Heart right ventricle (tissue), 16 donors: ENCODE measurements around the gene ZFHX2. TPM values are rescaled to one million over a fixed set of nuclear protein-coding genes. Genes with fewer than 3 reads are reported as not detected.
"Not testable (repeated sequence)": the region's sequence is repeated elsewhere in the genome, so short reads cannot be mapped to it uniquely, and the experiment has no call there.

Experiments
- ATAC-seq, 8 donors: fragments of 200-7000 bp; cut with Tn5 transposase; one replicate each; pipeline ENCODE4 v1.9.1; 2020; ENCODE audit warnings: mild to moderate bottlenecking in 8 of 8, moderate library complexity in 8 of 8, moderate number of reproducible peaks in 1 of 8
- DNase-seq, 2 donors: peaks; one replicate each; pipeline ENCODE4 v3.0.0-alpha.2; 2020
- H3K27ac ChIP-seq, 10 donors: fragments of 200-600 bp; sonication (generic) in 2 of 10; one replicate each; pipeline versions ENCODE4 v1.5.0 to v1.8.0; 2020 to 2022; ENCODE audit warnings: mild to moderate bottlenecking in 3 of 10
- H3K27me3 ChIP-seq, 7 donors: fragments of 200-600 bp; one replicate each; pipeline ENCODE4 v1.8.0; 2021 to 2022; ENCODE audit warnings: mild to moderate bottlenecking in 2 of 7
- H3K36me3 ChIP-seq, 9 donors: fragments of 200-600 bp; sonication (generic) in 1 of 9; one replicate each; pipeline versions ENCODE4 v1.5.0 to v1.8.0; 2020 to 2022; ENCODE audit warnings: mild to moderate bottlenecking in 2 of 9
- H3K4me1 ChIP-seq, 9 donors: fragments of 200-600 bp; sonication (generic) in 1 of 9; one replicate each; pipeline versions ENCODE4 v1.5.0 to v1.8.0; 2020 to 2022; ENCODE audit warnings: mild to moderate bottlenecking in 4 of 9
- H3K4me3 ChIP-seq, 10 donors: fragments of 200-600 bp; sonication (generic) in 2 of 10; one replicate each; pipeline versions ENCODE4 v1.5.0 to v1.8.0; 2020 to 2022; ENCODE audit warnings: mild to moderate bottlenecking in 7 of 10, moderate library complexity in 2 of 10
- H3K9me3 ChIP-seq, 11 donors: fragments of 200-600 bp in 10 of 11; sonication (generic) in 2 of 11; one replicate each; pipeline versions ENCODE4 v1.5.0 to v1.8.0; 2013 to 2022; ENCODE audit warnings: mild to moderate bottlenecking in 2 of 11, control low read depth in 1 of 11, moderate library complexity in 1 of 11
- CTCF ChIP-seq, 9 donors: fragments of 200-600 bp; sonication (generic) in 2 of 9; IDR thresholded peaks; one replicate each; pipeline versions ENCODE4 v1.5.0 to v1.8.0; 2021 to 2022; ENCODE audit warnings: antibody characterized with exemption in 9 of 9, mild to moderate bottlenecking in 5 of 9, moderate library complexity in 1 of 9
- WGBS, 2 donors: extraction: QIAGEN DNeasy Blood & Tissue Kit; methylation state at CpG; one replicate each; pipeline ENCODE4 v1.1.7; 2013; ENCODE audit warnings: inconsistent platforms in 1 of 2; 5-methylcytosine and 5-hydroxymethylcytosine counted together
- intact Hi-C, 10 donors: fragments of 100-400 bp; cut with DNase I; formaldehyde crosslinking; loops; one replicate each; pipeline versions ENCODE4 v1.11.1 to v1.14.2; 2022
- polyA plus RNA-seq, 2 donors: library from polyadenylated mRNA; stranded (reverse); fragments of 200-250 nt; gene quantifications; one replicate each; pipeline ENCODE4 v1.2.3, GENCODE V29; 2013
- total RNA-seq, 10 donors: library from RNA; stranded (reverse); fragmentation: NEBNext Ultra II Directional in 3 of 10; extraction: Animal tissue kit (Norgen Biotek cat#: 25700) in 3 of 10; gene quantifications; one replicate each; pipeline versions ENCODE4 v1.2.1 to v1.2.4, GENCODE V29; 2021 to 2023
- donor health status: Arrhythmogenic right ventricular cardiomyopathy.
- donor health status: ischemic (EF 13 %, LVEDD 7.1; RV severe dilation, severe dysfunction).
- donor health status: healthy with polysubstance abuse.
- donor health status: DM: no; HTN: yes; CAD: no.
- donor health status: DM: no; HTN: no; CAD: no.
- donor health status: ischemic (EF 25% LVEDD 6.9; RV normal size, moderate dysfunction).
- donor health status: ischemic (EF 25% LVEDD 5.7; RV mildly dilated, moderate dysfunction).
- donor health status: healthy.
- donor health status: DM: yes; HTN: yes; CAD: no.
- donor health status: Ischemic cardiomyopathy.
- donor health status: ischemic (EF 35%, LVEDD 5.7; RV mildly dilated, moderate dysfunction).
- donor health status: nonischemic (EF 11% LVEDD 7.7; RV severe dilation, severe dysfunction).
- donor health status: DM: yes; HTN: yes; CAD: no.
- donor health status: PGD.
- donor health status: ischemic (EF 29% LVEDD 5.4; RV normal size, mild dysfunction).
- donor health status: nonischemic (EF 23%, LVEDD 6.1; RV moderate dilation, normal function).

ZFHX2 gene
- total and polyA plus RNA-seq, 12 donors: 0.25 to 1.9 (median 0.97) TPM

- no peak overlapping the region for H3K27ac ChIP-seq
- ATAC-seq (peak in 7 of 8 donors; percentile 31 to 75 (median 57)), DNase-seq (no peak)
- no peaks in the 10 kb centered on the region for H3K36me3 ChIP-seq
- no peak overlapping the region for H3K4me3 ChIP-seq
- intact Hi-C loops: loop anchor here in 3 of 10 donors (5.0 to 10.0 kb wide), 2 partner anchors 55 to 62 kb away; no protein-coding TSS in a partner anchor
- H3K4me1 ChIP-seq: peaks cover 0 to 11% (median under 1%) of the 10 kb centered on the region in 9 donors
- H3K9me3 ChIP-seq: no peaks in the 10 kb centered on the region
- no peaks in the 10 kb centered on the region for H3K27me3 ChIP-seq
- TF ChIP-seq CTCF (IDR thresholded peaks at IDR 0.05): peak; percentile 43 to 80 (median 71)
- WGBS, 2 donors: 35 to 37% methylated on average over 10 of the region's 10 CpGs
Observed at GRCh38 chr14:23539248-23540140, 12.1 kb downstream of the ZFHX2 start.

GRCh38 chr14:23538785-23539184, 12.8 kb downstream of the ZFHX2 start:
- TF ChIP-seq CTCF (IDR thresholded peaks at IDR 0.05): no peak
- 38 to 47% methylated on average over 7 of the region's 7 CpGs for WGBS, 2 donors

GRCh38 chr14:23538050-23538718, 13.4 kb downstream of the ZFHX2 start:
- no peak for TF ChIP-seq CTCF (IDR thresholded peaks at IDR 0.05)
- DNase-seq: no peak
- H3K9me3 ChIP-seq: no peaks in the 10 kb centered on the region
- no peaks in the 10 kb centered on the region for H3K27me3 ChIP-seq
- no peak for ATAC-seq
- H3K4me1 ChIP-seq: peaks cover 0 to 9% (median 0%) of the 10 kb centered on the region in 9 donors
- WGBS, 2 donors: 61 to 65% methylated on average over 10 of the region's 10 CpGs
- no peak overlapping the region for H3K27ac ChIP-seq
- no peak overlapping the region for H3K4me3 ChIP-seq
- H3K36me3 ChIP-seq: no peaks in the 10 kb centered on the region
- intact Hi-C loops: loop anchor here in 2 of 10 donors (10.0 kb wide), 1 partner anchor 53 kb away; no protein-coding TSS in a partner anchor

More at GRCh38 chr14:23538785-23539184, 12.8 kb downstream of the ZFHX2 start:
- ATAC-seq (peak in 5 of 8 donors; percentile 25 to 79 (median 60)), DNase-seq (peak; percentile 36 to 54)
- Histone ChIP-seq H3K36me3 (no peaks in the 10 kb centered on the region), H3K27ac (no peak overlapping the region), H3K4me3 (no peak overlapping the region), H3K27me3 (no peaks in the 10 kb centered on the region), H3K4me1 (peaks cover 0 to 9% (median 0%) of the 10 kb centered on the region in 9 donors), H3K9me3 (no peaks in the 10 kb centered on the region)
- intact Hi-C loops: loop anchor here in 2 of 10 donors (10.0 kb wide), 1 partner anchor 54 kb away; no protein-coding TSS in a partner anchor

- no peak overlapping the region for H3K27ac ChIP-seq
- peaks cover 0 to 9% (median 0%) of the 10 kb centered on the region in 9 donors for H3K4me1 ChIP-seq
- no peak overlapping the region for H3K4me3 ChIP-seq
- no peak for TF ChIP-seq CTCF (IDR thresholded peaks at IDR 0.05)
- no peaks in the 10 kb centered on the region for H3K36me3 ChIP-seq
- WGBS, 2 donors: 52 to 57% methylated on average over 13 of the region's 13 CpGs
- no peaks in the 10 kb centered on the region for H3K27me3 ChIP-seq
- intact Hi-C loops: loop anchor here in 2 of 10 donors (10.0 kb wide), 1 partner anchor 53 kb away; no protein-coding TSS in a partner anchor
- DNase-seq (no peak), ATAC-seq (no peak)
- no peaks in the 10 kb centered on the region for H3K9me3 ChIP-seq
Observed at GRCh38 chr14:23537351-23538049, 14.1 kb downstream of the ZFHX2 start.

GRCh38 chr14:23536906-23537305, 14.7 kb downstream of the ZFHX2 start:
- DNase-seq, H3K36me3 ChIP-seq, H3K27me3 ChIP-seq, H3K4me1 ChIP-seq, H3K4me3 ChIP-seq, H3K9me3 ChIP-seq, ATAC-seq, H3K27ac ChIP-seq: not testable (repeated sequence)
- 80 to 83% methylated on average over 6 of the region's 6 CpGs for WGBS, 2 donors
- intact Hi-C loops: loop anchor here in 2 of 10 donors (10.0 kb wide), 1 partner anchor 52 kb away; no protein-coding TSS in a partner anchor
